AG20443 (cell line): Measurements from ENCODE around the gene PCMT1.
A peak's percentile ranks its signal among the peaks of the same experiment; 100 is the strongest.
"Not testable (repeated sequence)": the region's sequence is repeated elsewhere in the genome, so short reads cannot be mapped to it uniquely, and the experiment has no call there.

Experiments used
- DNase-seq: peaks from one replicate; pipeline ENCODE4 v3.0.0; 2012; ENCODE audit warnings: low spot score, mixed read lengths

PCMT1 gene

DNA sequence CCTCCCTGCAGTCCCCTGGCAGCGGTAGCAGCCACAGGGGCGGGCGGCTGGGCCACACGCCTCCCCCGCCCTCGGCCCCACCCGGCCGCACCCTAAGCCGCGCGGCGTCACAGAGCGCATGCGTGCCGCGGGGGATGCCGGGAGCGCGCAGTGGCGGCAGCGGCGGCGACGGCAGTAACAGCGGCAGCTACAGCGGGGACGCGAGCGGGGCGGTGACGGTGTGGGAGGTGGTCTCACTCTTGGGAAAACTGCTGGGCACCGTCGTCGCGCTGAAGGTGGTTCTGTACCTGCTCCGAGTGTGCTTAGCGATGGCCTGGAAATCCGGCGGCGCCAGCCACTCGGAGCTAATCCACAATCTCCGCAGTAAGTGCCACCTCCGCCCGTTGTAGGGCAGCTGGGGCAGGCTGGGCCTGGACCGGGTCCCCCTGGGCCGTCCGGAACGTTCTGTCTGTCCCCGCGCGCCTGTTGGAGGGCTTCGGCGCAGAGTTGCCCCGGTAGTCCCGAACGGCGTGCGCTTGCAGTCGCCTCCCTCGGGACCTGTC lies at the start of gene PCMT1:
Gene PCMT1, plus strand, starts transcription at position 148 of the 542 bp plus-strand sequence. Its CDS starts 161 bp downstream, at position 309.
- DNase-seq = peak; percentile 99

DNA sequence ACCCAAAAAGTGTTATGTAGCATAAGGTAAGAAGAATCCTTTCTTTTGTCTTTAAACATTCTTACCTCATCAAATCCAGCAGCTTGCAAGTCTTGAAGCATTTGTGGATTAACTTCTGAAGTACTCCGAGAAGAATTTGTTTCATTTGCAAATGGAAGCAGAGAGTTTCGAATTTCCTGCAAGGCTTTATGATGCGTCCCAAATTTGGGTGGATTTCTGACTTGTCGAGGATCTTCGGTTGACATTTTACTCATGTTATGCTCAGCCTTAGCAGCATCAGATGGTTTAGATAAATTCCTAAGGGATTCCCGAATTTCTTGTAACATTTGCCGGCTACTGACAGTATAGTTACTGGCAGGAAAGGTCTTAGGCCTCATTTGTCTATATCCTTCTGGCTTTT lies 47.8 kb upstream of the PCMT1 start:
- peak; percentile 17 for DNase-seq

DNA sequence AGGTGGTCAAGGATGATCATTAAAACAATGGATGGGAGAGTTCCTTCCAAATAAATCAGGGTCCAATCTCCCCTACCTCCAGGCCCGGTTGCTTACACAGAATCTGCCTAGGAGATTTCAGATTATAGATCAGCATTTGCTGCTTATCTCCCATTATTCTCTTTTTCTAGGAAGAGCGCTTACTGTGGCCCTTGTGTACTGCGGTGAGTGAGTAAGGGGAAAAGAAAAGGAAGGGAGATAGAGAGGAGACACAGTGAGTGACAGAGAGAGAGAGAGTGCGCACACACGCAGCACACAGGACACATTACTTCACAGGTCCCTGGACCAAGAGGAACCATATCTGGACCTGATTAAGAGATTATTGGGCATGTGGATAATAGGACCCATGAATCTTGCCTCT lies 37.8 kb upstream of the PCMT1 start:
- DNase-seq = no peak

DNA sequence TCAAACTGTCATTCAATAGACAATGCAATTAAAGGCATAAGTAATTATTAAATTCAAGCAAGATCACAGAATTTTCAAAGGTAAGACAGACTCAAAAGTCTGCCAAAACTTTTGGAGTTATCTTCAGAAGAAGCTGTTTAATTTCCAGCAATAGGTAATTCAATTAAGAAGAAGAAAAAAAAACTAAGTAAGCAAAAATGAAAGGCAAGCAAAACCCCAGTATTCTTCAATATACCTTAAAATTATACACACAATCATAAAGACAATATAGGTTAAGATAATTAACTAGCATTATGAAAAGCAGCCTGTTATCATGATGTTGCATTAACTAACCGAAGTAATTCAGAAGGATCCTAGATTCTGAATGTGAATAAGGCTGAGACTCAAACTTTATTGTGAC lies 35.1 kb upstream of the PCMT1 start:
- no peak for DNase-seq

DNA sequence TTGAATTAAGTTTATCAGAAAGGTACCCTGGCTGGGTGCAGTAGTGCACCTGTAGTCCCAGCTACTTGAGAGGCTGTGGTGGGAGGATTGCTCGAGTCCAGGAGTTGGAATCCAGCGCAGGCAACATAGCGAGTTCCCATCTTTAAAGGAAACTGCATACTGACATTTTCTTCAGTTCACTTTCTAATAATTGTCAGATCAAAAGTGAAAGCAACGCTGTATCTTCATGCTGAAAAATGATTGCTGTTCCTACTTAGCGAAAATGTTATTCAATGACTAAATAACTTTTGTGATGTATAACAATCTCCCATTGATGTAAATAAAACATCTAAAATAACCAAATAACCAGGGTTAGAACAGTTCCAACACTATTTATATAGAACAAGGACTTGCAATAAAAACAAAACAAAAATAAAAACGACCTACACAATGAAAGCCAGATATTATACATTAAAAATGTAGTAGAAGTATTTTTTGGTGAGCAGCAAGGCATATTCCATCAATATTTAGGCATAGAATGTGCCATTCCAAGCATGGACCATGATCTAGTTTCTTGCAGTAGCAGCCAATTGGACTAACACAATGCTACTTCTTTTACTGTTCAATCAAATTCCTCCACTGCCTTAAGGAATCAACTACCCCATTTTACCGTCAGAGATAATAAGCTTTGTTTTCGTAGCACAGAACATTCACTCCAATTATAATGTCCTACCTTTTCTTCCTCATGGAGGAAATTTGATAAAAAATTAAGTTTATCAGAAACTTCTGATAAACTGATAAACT lies 33.2 kb upstream of the PCMT1 start:
- peak; percentile 20 for DNase-seq

DNA sequence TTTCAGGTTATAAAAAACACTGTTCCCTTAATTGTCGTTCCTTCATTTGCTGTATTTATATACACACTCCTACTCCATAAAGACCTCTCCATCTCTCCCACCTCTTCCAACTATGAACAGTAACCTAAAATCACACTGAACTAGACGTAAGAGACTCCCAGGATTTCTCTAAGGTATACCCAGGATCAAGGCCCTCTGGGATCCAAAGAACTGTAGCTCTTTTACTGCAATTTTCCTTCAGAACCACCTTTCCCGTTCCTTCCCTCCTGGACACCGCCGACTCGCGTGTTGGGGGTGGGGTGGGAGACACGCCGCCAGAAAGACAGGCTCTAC lies 32.3 kb upstream of the PCMT1 start:
- DNase-seq = no peak

DNA sequence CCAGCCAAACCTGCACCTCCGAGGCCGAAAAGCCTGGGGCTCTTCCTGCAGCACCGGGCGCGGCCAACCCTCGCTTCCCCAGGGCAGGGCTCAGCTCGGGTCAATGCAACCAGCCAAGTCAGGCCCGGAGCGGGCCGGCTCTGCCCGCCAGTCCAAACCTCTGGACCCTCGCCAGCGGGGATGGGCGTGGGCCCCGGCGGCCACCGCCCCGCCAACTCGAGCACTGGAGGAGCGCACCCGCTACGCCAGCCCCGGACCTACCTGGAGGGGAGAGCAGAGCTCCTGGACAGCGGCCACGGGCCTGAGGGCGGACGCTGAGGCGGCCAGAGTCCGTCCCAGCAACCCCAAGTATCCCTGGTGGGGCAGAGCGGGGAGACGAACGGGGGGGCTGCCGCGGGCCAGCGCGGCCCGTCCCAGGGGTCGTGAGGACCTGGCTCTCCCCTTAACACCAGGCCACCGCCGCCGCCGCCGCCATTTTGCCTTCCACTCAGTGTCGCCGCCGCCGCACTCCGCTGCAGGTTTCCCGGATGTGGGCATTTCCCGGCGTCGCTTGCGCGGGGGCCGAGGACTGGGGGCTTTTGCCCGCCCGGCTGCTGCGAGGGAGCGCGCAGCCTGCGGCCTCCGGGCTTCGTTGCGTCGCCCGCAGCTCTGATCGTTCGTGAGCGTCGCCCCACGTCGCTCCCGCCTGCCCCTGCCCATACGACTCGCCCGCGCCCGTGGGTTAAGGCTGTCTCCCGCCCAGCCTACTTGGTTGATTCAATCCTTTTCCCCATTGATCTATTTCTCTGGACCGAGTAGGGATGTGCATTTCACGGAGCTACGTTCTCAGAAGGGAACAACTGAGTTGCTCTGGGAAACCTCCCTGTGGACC lies 31.7 kb upstream of the PCMT1 start, which contains the start of gene LATS1:
Gene LATS1, minus strand, starts transcription at position 514 of the 871 bp plus-strand sequence. CDS start 15,975 bp downstream, outside the sequence.
- peak; percentile 95 for DNase-seq

DNA sequence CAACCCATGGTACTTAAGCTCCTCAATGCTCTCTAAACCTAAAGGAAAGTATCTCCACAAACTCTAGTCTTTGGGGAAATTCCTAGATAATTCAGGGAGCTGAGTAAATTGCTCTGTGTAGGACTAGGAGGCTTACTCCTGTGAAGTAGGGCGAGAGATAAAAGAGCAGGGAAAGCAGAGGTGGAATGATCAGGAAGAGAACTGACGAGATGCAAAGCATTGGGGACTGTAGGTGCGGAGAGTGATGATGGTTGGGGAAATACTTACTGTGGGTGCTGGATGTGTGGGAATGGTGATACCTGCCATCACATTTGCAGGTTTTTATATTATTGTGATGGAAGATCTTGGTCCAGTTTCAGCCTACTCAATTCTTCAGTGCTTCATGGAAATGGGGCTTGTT lies 30.0 kb upstream of the PCMT1 start:
- no peak for DNase-seq

DNA sequence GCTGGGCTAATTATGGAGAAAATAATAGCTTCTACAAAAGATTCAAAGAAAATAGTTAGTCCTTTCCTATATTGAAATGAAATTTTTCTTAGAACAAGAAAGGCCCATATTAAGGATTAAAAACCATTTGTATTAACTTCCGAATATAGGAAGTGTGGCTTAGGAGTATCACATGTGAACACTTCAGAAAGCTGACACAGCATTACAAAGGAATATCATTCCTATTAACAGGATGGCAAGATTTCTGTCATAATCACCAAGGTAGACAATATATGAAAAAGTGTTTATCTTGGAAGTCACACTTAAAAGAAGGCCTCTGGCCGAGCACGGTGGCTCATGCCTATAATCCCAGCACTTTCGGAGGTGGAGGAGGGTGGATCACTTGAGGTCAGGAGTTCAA lies 26.3 kb upstream of the PCMT1 start:
- DNase-seq = no peak

DNA sequence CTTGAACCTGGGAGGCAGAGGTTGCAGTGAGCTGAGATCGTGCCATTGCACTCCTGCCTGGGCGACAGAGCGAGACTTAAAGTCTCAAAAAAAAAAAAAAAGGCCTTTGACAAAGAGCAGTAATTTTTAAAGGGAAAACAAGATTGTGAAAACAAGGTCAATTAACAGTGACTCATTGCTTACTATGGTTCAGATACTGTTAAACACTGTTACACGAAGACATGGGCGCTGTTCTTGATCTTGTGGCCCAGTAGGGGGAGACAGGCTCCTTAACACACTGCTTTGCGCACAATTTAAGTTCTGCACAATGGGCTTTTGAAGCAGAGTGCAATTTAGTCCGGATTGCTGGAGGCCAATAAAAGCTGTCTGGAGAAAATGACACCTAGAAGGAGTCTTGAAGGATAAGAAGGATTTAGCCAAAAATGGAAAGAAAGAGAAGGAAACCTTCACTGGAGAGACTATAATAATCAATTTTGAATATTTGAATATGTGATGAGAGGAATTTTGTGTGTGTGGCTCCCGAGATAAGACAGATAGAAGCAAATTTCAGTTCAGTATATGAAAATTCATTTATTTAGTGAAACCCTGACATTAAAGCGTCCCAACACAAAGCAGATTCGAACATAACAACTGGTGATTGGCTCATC lies 25.6 kb upstream of the PCMT1 start:
- peak; percentile 82 for DNase-seq

DNA sequence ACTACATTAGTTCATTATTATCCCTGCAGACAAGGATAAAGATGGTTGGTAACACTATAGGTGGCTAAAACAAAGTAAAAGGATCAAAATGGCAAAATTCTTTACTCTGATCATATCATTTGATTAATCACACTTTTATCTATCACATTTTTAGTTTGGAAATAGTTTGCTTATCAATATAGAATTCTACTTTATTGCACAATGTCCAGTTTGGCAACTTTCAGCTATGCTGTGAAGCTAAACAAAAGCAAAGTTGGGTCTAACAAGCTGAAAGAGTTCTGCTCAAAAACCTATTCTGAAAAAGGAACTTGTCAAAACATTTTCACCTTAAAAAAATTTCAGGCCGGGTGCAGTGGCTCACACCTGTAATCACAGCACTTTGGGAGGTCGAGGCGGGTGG lies 23.8 kb upstream of the PCMT1 start:
- no peak for DNase-seq

DNA sequence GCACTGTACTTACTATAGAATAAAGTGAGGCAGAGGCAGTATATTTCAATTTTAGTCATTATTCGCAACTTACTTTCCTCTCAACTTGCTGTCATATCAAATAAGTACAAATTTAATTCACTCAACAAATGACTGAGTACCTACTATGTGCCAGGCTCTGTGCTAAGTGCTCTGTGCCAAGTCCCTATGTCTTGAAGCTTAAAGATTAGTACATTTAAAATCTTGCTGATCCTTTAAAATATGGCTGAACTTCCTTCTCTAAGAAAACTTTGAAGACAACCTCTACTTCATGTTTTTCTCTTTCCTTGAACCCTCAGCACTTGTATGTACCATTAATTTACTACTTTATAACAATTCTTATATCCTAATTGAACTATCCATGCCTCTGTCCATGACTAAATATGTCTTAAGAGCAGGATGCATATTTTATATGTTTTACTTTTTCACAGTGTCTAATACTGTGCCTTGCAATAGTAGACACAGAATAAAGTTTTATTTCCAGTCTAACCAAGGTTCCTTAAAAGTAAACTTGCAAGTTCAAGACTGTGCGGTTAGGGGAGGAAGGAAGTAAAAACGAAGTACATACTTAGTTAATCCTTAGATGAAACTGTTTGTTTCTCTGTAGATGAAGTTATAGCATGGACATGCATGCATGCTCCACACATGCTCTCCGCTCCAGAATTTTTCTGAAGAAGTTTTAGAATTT lies 21.6 kb upstream of the PCMT1 start:
- DNase-seq = no peak

DNA sequence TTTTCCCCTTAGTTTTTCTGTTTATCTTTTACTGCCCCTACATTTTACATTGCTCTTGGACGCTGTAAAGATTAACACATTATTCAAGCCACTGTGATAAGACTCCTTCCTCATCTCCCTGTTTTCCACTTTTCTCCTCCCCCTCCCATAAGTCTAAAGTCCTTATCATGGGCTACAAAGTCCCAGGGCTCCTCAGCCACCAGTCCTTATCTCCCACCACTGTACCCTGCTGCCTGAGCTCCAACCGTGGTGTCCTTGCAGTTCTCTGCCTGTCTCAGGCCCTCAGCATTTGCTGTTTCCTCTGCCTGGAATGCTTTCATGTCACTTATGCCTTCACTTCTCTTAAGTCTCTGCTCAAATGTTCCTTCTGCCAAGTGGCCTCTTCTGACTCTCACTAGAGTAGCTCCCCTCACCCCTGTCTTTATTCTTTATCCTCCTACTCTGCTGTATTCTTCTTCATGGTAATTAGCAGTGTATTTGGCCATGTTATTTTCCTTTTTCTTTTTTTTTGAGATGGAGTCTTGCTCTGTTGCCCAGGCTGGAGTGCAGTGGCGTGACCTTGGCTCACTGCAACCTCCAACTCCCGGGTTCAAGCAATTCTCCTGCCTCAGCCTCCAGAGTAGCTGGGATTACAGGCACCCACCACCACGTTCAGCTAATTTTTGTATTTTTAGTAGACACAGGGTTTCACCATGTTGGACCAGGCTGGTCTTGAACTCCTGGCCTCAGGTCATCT lies 20.9 kb upstream of the PCMT1 start:
- DNase-seq = no peak

DNA sequence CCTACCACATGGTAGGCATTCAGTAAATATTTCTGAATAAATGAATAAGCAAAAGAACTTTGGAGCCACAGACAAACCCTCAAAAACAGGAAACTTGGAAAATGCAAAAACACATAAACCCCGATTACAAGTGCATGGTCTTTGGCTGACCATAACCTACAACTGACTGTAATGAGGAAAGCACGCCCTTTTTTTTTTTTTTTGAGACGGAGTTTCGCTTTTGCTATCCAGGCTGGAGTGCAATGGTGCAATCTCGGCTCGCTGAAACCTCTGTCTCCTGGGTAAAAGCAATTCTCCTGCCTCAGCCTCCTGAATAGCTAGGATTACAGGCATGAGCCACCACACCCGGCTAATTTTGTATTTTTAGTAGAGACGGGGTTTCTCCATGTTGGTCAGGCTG lies 19.7 kb upstream of the PCMT1 start:
- no peak for DNase-seq

DNA sequence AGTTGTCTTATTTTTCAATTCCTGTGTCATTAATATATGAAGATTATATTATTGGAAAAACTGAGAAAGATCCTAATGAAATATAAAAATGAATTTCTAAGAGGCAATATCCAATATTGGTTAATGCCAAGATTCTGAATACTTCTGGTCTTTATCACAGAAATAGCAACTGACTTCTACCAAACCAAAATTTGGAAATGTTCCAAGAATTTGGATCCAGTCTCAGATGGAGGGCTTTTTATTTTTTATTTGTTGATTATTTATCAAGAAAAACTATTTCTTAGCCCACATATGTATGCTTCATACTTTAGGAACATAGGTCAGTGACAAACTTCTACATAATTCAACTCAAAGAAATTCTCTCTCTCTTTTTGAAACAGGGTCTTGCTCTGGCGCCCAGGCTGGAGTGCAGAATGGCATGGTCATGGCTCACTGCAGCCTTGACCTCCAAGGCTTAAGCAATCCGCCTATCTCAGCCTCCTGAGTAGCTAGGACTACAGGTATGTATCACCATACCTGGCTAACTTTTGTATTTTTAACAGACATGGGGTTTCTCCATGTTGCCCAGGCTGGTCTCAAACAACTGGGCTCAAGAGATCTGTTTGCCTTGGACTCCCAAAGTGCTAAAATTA lies 16.3 kb upstream of the PCMT1 start:
- no peak for DNase-seq

DNA sequence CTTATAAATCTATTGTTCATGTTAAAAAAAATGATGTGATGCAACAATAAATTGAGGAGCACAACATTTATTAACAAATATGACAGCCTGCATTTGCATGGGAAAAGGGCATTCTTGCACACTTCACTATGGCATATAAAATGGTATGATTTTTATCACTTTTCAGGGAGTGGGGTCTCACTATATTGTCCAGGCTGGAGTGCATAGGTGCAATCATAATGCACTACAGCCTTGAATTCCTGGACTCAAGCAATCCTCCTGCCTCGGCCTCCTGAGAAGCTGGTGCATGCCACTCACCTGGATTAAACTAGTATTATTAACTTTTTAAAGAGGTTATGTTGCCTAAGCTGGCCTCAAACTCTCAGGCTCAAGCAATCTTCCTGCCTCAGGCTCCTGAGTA lies 14.6 kb upstream of the PCMT1 start:
- no peak for DNase-seq

DNA sequence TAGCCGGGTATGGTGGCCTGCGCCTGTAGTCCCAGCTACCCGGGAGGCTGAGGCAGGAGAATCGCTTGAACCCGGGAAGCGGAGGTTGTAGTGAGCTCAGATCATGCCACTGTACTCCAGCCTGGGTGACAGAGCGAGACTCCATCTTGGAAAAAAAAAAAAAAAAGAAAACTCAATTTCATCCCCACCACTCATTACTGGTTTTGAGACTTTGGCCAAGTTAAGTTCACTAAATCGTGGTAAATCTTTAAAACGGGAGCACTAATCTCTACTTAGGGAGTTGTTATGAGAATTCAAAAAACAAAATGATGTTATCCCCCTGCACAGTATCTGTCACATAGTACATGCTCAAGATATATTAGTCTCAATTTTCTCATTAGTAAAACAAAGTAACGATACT lies 4.3 kb upstream of the PCMT1 start:
- not testable (repeated sequence) for DNase-seq

DNA sequence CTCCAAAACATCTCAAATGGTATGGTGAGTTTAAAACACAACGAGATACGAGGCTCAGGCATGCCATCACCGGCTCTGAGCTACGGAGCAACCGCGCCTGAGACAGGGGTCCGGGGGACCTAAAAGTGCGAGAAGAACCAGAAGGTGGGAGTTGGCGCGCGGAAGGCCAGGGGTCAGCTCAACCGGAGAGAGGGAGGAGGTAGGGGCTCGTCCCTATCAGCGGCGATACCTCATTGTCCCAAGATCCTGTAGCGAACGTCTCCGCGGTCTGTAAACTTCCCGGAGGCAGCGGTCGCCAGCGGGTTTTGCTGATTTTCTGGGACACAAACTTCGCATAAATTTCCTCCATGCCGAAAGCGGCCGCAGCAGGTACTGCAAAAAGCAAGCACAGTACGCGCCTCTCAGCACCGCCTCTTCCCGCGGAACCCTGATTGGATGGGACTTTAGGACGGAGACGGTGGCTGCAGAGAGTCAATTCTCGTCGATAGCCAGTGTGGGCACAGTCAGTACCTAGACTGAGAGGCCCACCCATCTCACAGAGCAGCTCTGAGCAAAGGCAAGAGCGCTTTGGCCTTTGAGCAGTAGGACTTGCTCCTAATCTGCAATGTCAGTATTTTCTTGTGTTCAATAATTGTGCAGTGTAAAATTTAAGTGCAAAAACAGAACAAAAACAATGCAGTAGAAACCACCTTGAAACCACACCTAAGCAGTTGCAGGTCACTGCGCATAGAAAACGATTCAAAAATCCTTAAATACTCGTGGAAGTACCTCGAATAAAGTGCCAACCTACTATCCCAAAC lies 3.2 kb upstream of the PCMT1 start, which contains the start of gene NUP43:
Gene NUP43, minus strand, starts transcription at position 383 of the 800 bp plus-strand sequence. Its CDS starts 34 bp downstream, at position 349.
- peak; percentile 92 for DNase-seq

DNA sequence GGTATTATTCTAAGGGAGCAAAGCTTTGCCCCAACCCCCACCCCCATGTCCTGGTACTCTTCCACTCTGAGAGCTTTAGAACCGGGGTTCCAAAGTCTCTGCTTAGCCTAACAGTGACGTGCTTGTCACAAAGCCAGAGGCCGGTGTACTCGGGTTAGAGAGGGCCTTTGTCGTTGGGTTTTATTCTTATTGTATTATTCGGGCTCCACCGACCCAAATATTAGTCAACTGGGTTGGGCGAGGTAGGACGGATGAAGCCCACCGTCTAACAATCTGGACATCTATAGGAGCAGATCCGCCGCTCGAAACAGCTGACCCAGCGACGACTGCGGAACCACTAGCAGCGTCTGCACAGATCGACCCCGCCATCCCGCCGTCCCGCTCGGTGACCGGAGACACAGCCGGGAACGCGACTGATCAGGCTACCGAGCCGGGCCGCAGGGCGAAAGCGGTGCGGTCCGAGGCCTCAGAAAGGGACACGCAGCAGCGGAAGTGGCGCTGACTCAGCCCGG lies 403 bp upstream of the PCMT1 start:
- not testable (repeated sequence) for DNase-seq
